Hepatocyte (in vitro differentiated cells): Measurements from ENCODE around the gene LEMD1.

Experiments
- EZH2 ChIP-seq: fragments of 200-600 bp; sonication (generic); IDR thresholded peaks from 2 replicates; pipeline ENCODE4 v1.6.1; 2016; ENCODE audit warnings: antibody characterized with exemption, mild to moderate bottlenecking, borderline replicate concordance
- TF ChIP-seq, protein P1 (sequence below): fragments of 200-600 bp; sonication (generic); IDR thresholded peaks from 2 replicates; pipeline ENCODE4 v1.5.1; 2016; ENCODE audit warnings: antibody characterized with exemption, mild to moderate bottlenecking; ENCODE audit not compliant: poor library complexity

DNA sequence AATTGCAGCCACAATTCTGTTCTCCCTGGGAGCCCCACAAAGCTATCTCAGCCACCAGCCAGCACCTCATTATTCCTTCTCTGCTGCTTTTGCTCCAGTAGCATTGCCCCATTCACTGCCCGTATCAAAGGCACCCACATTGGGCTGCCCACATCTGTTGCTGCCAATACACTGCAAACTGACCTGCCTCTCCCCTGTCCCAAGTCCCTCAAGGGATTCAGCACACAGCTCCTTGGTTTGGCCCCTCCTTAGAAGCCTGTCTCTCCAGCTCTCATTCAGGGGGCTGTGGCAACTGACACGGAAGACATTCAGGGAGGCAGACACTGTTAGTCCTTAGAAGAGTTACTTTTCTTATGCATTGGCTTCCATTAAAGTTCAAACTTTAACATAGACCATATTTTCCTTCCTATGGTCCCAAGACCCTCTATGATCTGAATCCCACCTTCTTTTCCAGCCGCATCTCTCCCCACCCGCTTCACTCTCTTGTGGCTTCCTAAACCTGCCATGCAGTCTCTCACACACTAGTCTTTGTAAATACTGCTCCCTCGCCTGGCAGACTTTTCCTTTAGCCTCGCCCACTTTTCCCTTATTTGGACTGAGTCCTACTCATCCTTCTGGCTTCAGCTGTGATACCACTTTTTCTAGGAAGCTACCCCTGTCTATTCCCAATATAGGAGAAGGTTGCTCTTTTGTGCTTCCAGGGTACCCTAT, 45.9 kb downstream of the LEMD1 start:
- TF ChIP-seq, protein P1, sequence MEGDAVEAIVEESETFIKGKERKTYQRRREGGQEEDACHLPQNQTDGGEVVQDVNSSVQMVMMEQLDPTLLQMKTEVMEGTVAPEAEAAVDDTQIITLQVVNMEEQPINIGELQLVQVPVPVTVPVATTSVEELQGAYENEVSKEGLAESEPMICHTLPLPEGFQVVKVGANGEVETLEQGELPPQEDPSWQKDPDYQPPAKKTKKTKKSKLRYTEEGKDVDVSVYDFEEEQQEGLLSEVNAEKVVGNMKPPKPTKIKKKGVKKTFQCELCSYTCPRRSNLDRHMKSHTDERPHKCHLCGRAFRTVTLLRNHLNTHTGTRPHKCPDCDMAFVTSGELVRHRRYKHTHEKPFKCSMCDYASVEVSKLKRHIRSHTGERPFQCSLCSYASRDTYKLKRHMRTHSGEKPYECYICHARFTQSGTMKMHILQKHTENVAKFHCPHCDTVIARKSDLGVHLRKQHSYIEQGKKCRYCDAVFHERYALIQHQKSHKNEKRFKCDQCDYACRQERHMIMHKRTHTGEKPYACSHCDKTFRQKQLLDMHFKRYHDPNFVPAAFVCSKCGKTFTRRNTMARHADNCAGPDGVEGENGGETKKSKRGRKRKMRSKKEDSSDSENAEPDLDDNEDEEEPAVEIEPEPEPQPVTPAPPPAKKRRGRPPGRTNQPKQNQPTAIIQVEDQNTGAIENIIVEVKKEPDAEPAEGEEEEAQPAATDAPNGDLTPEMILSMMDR, result no peak
- TF ChIP-seq EZH2, result no peak
